H9 (cell line): ENCODE data around the gene TCF7L1. TPM values are rescaled to one million over a fixed set of nuclear protein-coding genes. Genes with fewer than 3 reads are reported as not detected.

Source experiments
- DNase-seq: peaks from one replicate; pipeline ENCODE4 v3.0.0-alpha.2; 2017
- H2AFZ ChIP-seq: one replicate; pipeline ENCODE4 v1.6.1; 2013; ENCODE audit warnings: mild to moderate bottlenecking, low read length, control low read depth, moderate library complexity
- H2AK5ac ChIP-seq: 2 replicates; pipeline ENCODE4 v1.6.1; 2013; ENCODE audit warnings: low read length, control low read depth, mixed read lengths; ENCODE audit not compliant: insufficient read length
- H2BK120ac ChIP-seq: one replicate; pipeline ENCODE4 v1.6.1; 2013; ENCODE audit warnings: low read depth, mild to moderate bottlenecking, low read length, control low read depth, inconsistent platforms; ENCODE audit not compliant: poor library complexity, severe bottlenecking
- H2BK12ac ChIP-seq: 2 replicates; pipeline ENCODE4 v1.6.1; 2013; ENCODE audit warnings: low read length, control low read depth, mixed read lengths, low read depth; ENCODE audit not compliant: insufficient read length
- H2BK15ac ChIP-seq: 2 replicates; pipeline ENCODE4 v1.6.1; 2013; ENCODE audit warnings: low read depth, low read length, control low read depth
- H2BK20ac ChIP-seq: one replicate; pipeline ENCODE4 v1.6.1; 2013; ENCODE audit warnings: low read depth, mild to moderate bottlenecking, low read length, control low read depth, inconsistent platforms; ENCODE audit not compliant: poor library complexity, severe bottlenecking
- H2BK5ac ChIP-seq: 2 replicates; pipeline ENCODE4 v1.6.1; 2013; ENCODE audit warnings: low read length, control low read depth, mixed read lengths; ENCODE audit not compliant: insufficient read length
- H3K14ac ChIP-seq: 2 replicates; pipeline ENCODE4 v1.6.1; 2013; ENCODE audit warnings: low read length, control low read depth; ENCODE audit not compliant: insufficient read depth
- H3K18ac ChIP-seq: 2 replicates; pipeline ENCODE4 v1.6.1; 2013; ENCODE audit warnings: low read depth, mild to moderate bottlenecking, mixed read lengths, low read length, control low read depth; ENCODE audit not compliant: insufficient read length
- H3K23ac ChIP-seq: 2 replicates; pipeline ENCODE4 v1.6.1; 2013; ENCODE audit warnings: low read length, control low read depth, mixed read lengths, low read depth; ENCODE audit not compliant: insufficient read length
- H3K23me2 ChIP-seq: 2 replicates; pipeline ENCODE4 v1.6.1; 2013; ENCODE audit warnings: low read depth, mild to moderate bottlenecking, mixed read lengths, low read length, control low read depth; ENCODE audit not compliant: insufficient read length, poor library complexity, severe bottlenecking
- H3K27ac ChIP-seq: 2 replicates; pipeline ENCODE4 v1.5.1; 2013; ENCODE audit warnings: low read length, control low read depth, mixed read lengths, low read depth; ENCODE audit not compliant: insufficient read length
- H3K27me3 ChIP-seq: 2 replicates; pipeline ENCODE4 v1.6.1; 2013; ENCODE audit warnings: low read length, control low read depth, inconsistent platforms; ENCODE audit not compliant: insufficient read depth
- H3K4ac ChIP-seq: 2 replicates; pipeline ENCODE4 v1.6.1; 2013; ENCODE audit warnings: low read depth, mild to moderate bottlenecking, control low read depth, inconsistent platforms, low read length, moderate library complexity
- H3K4me1 ChIP-seq: 2 replicates; pipeline ENCODE4 v1.6.1; 2013; ENCODE audit warnings: low read length, control low read depth, inconsistent platforms; ENCODE audit not compliant: insufficient read depth
- H3K4me2 ChIP-seq: 2 replicates; pipeline ENCODE4 v1.6.1; 2013; ENCODE audit warnings: low read length, control low read depth, mixed read lengths; ENCODE audit not compliant: insufficient read length, insufficient read depth
- H3K56ac ChIP-seq: 2 replicates; pipeline ENCODE4 v1.6.1; 2013; ENCODE audit warnings: low read depth, mild to moderate bottlenecking, mixed read lengths, low read length, control low read depth; ENCODE audit not compliant: insufficient read length
- H3K79me1 ChIP-seq: 2 replicates; pipeline ENCODE4 v1.6.1; 2013; ENCODE audit warnings: low read depth, mild to moderate bottlenecking, moderate library complexity, low read length, control low read depth, inconsistent platforms; ENCODE audit not compliant: insufficient read depth, poor library complexity, severe bottlenecking
- H3K79me2 ChIP-seq: 2 replicates; pipeline ENCODE4 v1.6.1; 2013; ENCODE audit warnings: low read length, control low read depth, inconsistent platforms; ENCODE audit not compliant: insufficient read depth
- H3K9ac ChIP-seq: 2 replicates; pipeline ENCODE4 v1.6.1; 2013; ENCODE audit warnings: low read length, control low read depth, mixed read lengths; ENCODE audit not compliant: insufficient read length; ENCODE audit errors: extremely low read depth
- H3K9me3 ChIP-seq: one replicate; pipeline ENCODE4 v1.6.1; 2013; ENCODE audit warnings: low read depth, low read length, inconsistent platforms; ENCODE audit not compliant: control insufficient read depth
- H3T11ph ChIP-seq: one replicate; pipeline ENCODE4 v1.6.1; 2013; ENCODE audit warnings: mild to moderate bottlenecking, low read length, control low read depth, inconsistent platforms
- H4K20me1 ChIP-seq: one replicate; pipeline ENCODE4 v1.6.1; 2013; ENCODE audit not compliant: control insufficient read depth, insufficient read length, insufficient read depth
- H4K5ac ChIP-seq: 2 replicates; pipeline ENCODE4 v1.6.1; 2013; ENCODE audit warnings: low read depth, mild to moderate bottlenecking, mixed read lengths, low read length, control low read depth; ENCODE audit not compliant: insufficient read length
- H4K8ac ChIP-seq: replicated peaks from 2 replicates; pipeline ENCODE4 v1.6.1; 2013; ENCODE audit warnings: low read length, control low read depth, mixed read lengths, low read depth; ENCODE audit not compliant: insufficient read length
- H4K91ac ChIP-seq: 2 replicates; pipeline ENCODE4 v1.6.1; 2013; ENCODE audit warnings: low read depth, mild to moderate bottlenecking, moderate library complexity, mixed read lengths, low read length, control low read depth; ENCODE audit not compliant: insufficient read length
- H3K27ac Mint-ChIP-seq, 3 experiments: 2 replicates in 2 of 3; 3 replicates in 1 of 3; pipeline ENCODE4 v1.8.0; 2020 to 2021; ENCODE audit warnings: mixed read lengths in 3 of 3, mild to moderate bottlenecking in 1 of 3, moderate library complexity in 1 of 3
- H3K27me3 Mint-ChIP-seq: 2 replicates; pipeline ENCODE4 v1.8.0; 2021; ENCODE audit warnings: low read depth, mild to moderate bottlenecking, moderate library complexity, mixed read lengths
- H3K36me3 Mint-ChIP-seq, 3 experiments: 2 replicates in 2 of 3; 3 replicates in 1 of 3; pipeline ENCODE4 v1.8.0; 2020 to 2021; ENCODE audit warnings: low read depth in 3 of 3, mixed read lengths in 3 of 3; ENCODE audit not compliant: insufficient read depth in 1 of 3
- H3K4me1 Mint-ChIP-seq, 2 experiments: 2 replicates each; pipeline ENCODE4 v1.8.0; 2020; ENCODE audit warnings: mixed read lengths in 2 of 2
- H3K4me3 Mint-ChIP-seq, 2 experiments: 2 replicates in 1 of 2; 3 replicates in 1 of 2; pipeline ENCODE4 v1.8.0; 2020 to 2021; ENCODE audit warnings: mild to moderate bottlenecking in 2 of 2, mixed read lengths in 2 of 2, moderate library complexity in 1 of 2
- H3K9me3 Mint-ChIP-seq, 2 experiments: 2 replicates in 1 of 2; 3 replicates in 1 of 2; pipeline ENCODE4 v1.8.0; 2020; ENCODE audit warnings: mild to moderate bottlenecking in 2 of 2, mixed read lengths in 2 of 2, moderate library complexity in 1 of 2
- CTCF ChIP-seq: fragments of 200-600 bp; sonication (generic); conservative IDR thresholded peaks from 3 replicates; pipeline ENCODE4 v1.8.0; 2021; ENCODE audit warnings: antibody characterized with exemption, mild to moderate bottlenecking
- WGBS: extraction: QIAGEN DNeasy Blood & Tissue Kit; methylation state at CpG from one replicate; pipeline ENCODE4 v1.1.7; 2013; ENCODE audit warnings: missing lambda C conversion rate, low lambda C conversion rate, mixed read lengths; ENCODE audit not compliant: insufficient read length; ENCODE audit errors: extremely low coverage; 5-methylcytosine and 5-hydroxymethylcytosine counted together
- total RNA-seq: library from RNA; stranded (reverse); gene quantifications from 2 replicates; pipeline ENCODE4 v1.2.1, GENCODE V29; 2021

TCF7L1 gene
- total RNA-seq, 1 experiment from 2014 or later, result 112 TPM

GRCh38 chr2:85157345-85157744 is 24.2 kb downstream of the TCF7L1 start:
- Histone ChIP-seq H4K20me1 (peaks cover 2% of the 10 kb centered on the region), H4K91ac (no peak overlapping the region), H3K27me3 (no peaks in the 10 kb centered on the region), H2BK15ac (no peak overlapping the region), H3K23ac (no peak overlapping the region), H2AFZ (no peak overlapping the region), H3K4me2 (no peak overlapping the region), H3K23me2 (no peaks in the 10 kb centered on the region), H3K4ac (no peak overlapping the region), H3K18ac (no peak overlapping the region), H2AK5ac (no peak overlapping the region), H3K14ac (no peak overlapping the region), H2BK12ac (no peak overlapping the region), H3K9ac (no peak overlapping the region), H3K4me1 (peaks cover 15% of the 10 kb centered on the region; the same call in 1 of the 2 replicates), H3K27ac (no peak overlapping the region), H3K56ac (no peak overlapping the region), H2BK20ac (no peak overlapping the region), H2BK120ac (no peak overlapping the region), H3T11ph (no peak overlapping the region), H4K8ac (no peak overlapping the region), H4K5ac (no peak overlapping the region), H3K79me1 (peaks cover 11% of the 10 kb centered on the region), H3K79me2 (peaks cover 67% of the 10 kb centered on the region; the same call in 1 of the 2 replicates), H2BK5ac (no peak overlapping the region), H3K9me3 (no peaks in the 10 kb centered on the region)
- no peaks in the 10 kb centered on the region for H3K9me3 Mint-ChIP-seq
- no peak for TF ChIP-seq CTCF
- H3K4me1 Mint-ChIP-seq, result peaks cover 76 to 85% of the 10 kb centered on the region in 2 experiments
- no peak overlapping the region for H3K27ac Mint-ChIP-seq
- H3K36me3 Mint-ChIP-seq, result peaks cover 20 to 39% (median 23%) of the 10 kb centered on the region in 3 experiments; a peak in 6 of 7 replicates
- H3K4me3 Mint-ChIP-seq, result no peak overlapping the region
- H3K27me3 Mint-ChIP-seq, result no peaks in the 10 kb centered on the region
- DNase-seq, result no peak
- no CpG with 5 or more reads among the region's 1 CpG for WGBS
